ENCODE data around the gene FOXN4.

Gene FOXN4

DNA sequence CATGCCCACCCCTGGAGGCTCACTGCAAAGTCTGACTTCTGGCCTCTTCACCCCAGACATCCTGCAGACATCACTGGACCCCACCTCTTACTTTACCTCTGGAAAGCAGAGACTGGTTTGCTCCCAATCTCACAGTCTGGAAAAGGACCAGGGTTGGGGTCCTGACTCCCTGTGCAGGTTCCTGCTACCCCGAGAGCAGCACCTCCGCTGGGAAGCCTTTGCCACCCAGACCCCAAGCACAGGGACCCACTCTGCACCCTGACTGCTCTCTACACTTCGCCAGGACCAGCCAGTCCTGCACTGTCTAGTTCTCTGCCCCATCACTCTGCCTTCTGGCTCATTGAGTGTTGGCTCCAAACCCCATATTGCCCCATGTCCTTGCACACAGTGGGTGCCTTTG lies 16.0 kb downstream of the FOXN4 start:
- H3K27ac ChIP-seq: no peak overlapping the region
- TF ChIP-seq ZFX (IDR thresholded peaks at IDR 0.05; ENCODE audit: borderline replicate concordance): no peak
- TF ChIP-seq CTCF (IDR thresholded peaks at IDR 0.05): no peak

GRCh38 chr12:109292342-109292711 lies 16.8 kb downstream of the FOXN4 start:
- H3K27ac ChIP-seq: no peak overlapping the region

DNA sequence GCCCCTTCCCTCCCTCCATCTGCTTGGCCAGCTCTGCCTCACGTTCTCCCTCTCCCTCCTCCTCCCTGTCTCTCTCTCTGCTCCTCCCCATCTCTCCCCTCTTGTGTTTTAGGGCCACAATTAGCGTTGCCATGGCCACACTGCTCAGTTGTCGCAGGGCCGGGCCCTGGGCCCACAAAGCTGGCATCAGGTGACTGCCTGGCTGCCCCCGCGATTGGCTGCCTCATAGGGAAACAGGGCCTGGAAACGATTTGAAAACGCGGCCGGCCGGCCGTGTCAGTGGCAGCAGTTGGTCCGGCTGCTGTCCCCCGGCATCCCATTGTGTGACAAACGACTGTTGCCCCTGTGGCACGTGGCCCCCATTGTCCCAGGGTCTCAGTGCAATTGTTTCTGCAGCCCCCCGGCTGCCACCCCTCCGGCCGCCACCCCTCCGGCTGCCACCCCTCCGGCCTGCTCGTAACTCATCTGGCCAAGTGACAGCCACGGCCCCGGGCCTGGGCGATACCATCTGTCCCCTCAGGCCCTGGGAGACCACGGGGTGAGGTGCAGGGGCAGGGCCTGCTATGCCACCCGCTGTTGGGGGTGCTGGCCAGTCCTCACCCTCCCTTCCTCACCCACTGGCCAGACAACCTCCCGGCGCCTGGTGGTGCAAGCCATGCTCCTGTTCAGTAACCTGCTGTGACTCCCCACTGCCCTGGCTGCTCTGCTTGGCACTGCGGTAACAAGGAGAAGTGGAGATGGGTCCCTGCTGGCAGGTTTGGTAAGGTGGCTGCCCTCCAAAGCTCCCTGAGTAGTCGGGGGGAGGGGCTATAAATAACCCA lies 17.4 kb downstream of the FOXN4 start:
- TF ChIP-seq ZFX (IDR thresholded peaks at IDR 0.05; ENCODE audit: borderline replicate concordance) (no peak), CTCF (IDR thresholded peaks at IDR 0.05) (no peak)

More at GRCh38 chr12:109292342-109292711, 16.8 kb downstream of the FOXN4 start:
- no peak for TF ChIP-seq ZFX (IDR thresholded peaks at IDR 0.05; ENCODE audit: borderline replicate concordance)
- no peak for TF ChIP-seq CTCF (IDR thresholded peaks at IDR 0.05)

DNA sequence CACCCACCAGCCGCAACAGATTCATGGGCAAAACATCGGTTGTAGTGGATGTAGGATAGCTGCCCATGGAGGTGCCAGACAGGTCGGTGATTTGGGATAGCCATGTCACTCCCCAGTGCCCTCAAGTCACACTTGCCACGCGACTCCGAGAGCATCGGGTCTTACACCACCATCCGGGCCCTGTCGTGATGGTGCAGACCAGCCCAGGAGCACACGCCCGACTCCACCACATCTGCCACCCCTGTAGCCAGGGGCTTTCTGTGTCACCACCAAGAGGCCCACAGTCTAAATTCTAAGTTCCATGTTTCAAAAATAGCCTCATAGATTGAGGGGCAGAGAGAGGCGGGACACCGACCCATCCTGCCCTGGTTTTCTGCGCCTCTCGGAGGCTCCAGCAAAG lies 18.0 kb downstream of the FOXN4 start:
- TF ChIP-seq CTCF (IDR thresholded peaks at IDR 0.05): no peak
- no peak for TF ChIP-seq ZFX (IDR thresholded peaks at IDR 0.05; ENCODE audit: borderline replicate concordance)
- no peak overlapping the region for H3K27ac ChIP-seq

More for the DNA sequence above, 17.4 kb downstream of the FOXN4 start:
- no peak overlapping the region for H3K27ac ChIP-seq

DNA sequence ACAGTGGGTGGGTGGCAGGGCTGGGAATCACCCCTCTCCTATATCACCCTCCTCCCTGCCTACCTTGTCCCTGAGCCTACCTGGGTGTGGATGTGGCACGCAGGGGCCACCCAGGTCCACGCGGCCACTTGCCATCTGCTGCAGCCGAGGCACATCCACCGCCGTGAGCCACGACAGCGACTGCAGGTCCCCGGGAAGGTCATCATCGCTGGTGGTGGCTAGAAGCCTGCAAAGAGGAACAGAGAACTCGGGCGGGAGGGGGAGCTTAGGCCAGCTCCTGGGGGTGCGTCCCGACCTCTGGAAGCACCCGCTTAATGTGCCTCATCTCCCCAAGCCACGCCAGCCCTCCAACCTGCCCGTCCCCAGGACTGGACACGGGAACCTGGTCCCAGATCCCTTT lies 19.0 kb downstream of the FOXN4 start:
- H3K27ac ChIP-seq: no peak overlapping the region
- no peak for TF ChIP-seq ZFX (IDR thresholded peaks at IDR 0.05; ENCODE audit: borderline replicate concordance)
- no peak for TF ChIP-seq CTCF (IDR thresholded peaks at IDR 0.05)

DNA sequence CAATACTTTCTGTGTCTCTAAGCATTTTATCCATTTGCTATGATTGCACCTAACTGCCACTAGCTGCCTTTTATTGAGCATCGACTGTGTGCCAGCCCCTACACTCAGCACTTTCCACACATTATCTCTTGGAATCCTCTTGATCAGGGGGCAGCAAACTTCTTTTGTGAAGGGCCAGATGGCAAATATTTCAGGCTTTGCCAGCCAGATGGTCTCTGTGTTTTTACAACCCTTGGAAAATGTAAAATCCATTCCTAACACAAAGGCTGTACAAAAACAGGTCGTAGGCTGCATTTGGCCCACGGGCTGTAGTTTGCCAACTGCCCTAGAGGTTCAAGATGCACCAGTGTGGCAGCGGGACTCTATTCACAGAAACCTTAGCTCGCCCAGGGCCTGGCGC lies 19.5 kb downstream of the FOXN4 start:
- TF ChIP-seq ZFX (IDR thresholded peaks at IDR 0.05; ENCODE audit: borderline replicate concordance) (no peak), CTCF (IDR thresholded peaks at IDR 0.05) (no peak)
- H3K27ac ChIP-seq: no peak overlapping the region

- TF ChIP-seq ZFX (IDR thresholded peaks at IDR 0.05; ENCODE audit: borderline replicate concordance) (no peak), CTCF (IDR thresholded peaks at IDR 0.05) (no peak)
- no peak overlapping the region for H3K27ac ChIP-seq
Measured at GRCh38 chr12:109289004-109289403, 20.1 kb downstream of the FOXN4 start.

All from 22Rv1 (cell line).